ENCODE measurements around the gene HSF5.
"Not testable (repeated sequence)": the region's sequence is repeated elsewhere in the genome, so short reads cannot be mapped to it uniquely, and the experiment has no call there.

Gene HSF5

DNA sequence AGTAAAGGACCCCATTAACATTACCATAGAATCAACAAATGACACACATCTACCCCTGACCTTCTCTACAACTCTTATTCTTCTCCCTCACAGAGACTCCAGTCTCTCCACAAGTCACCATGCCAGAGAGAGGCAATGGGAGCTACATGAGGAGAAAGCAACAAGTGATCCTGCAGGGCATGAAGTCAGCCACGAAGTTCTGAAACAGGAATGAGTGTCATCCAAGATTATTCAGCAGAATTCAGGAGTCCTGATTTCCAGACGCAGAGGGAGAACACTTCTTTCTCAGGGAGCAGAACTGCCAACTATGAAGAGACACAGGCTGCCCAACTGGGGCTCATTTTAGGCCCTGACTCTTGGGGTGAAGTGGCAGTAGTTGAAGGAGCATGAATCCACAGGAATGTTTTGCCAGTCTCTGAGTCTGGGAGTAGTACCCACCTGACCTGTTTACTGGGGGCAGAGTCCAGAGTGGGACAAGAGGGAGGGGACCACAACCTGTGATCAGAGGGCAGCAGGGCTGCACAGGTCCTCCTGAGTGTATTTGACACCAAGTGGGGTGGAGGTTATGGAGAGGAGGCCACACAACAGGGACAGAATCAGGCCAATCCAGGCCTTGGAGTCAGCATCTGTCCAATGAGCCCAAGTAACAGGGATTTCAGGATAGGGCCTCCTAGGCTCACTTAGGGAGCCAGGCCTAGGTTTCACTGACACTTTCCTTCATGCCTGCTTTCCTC lies 28.6 kb upstream of the HSF5 start:
- no peak for DNase-seq

DNA sequence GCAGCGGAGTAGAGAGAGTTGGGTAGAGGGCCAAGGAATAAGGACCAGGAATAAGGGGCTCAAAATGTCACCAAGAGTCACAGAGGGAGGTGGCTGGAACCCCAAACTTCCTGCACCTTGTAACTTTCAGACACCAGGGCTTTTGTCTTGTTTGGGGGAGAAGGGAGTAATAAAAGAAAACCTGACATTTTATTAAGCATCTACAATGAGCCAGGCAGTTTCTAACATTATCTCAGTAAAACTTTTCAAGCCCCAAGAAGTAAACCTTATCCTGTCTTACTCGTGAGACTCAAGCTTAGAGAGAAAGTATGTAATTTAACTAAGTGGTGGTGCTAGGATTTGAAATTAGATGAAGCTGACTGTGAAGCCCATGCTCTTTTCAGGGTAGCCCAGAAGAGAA lies 27.1 kb upstream of the HSF5 start:
- DNase-seq, result no peak

DNA sequence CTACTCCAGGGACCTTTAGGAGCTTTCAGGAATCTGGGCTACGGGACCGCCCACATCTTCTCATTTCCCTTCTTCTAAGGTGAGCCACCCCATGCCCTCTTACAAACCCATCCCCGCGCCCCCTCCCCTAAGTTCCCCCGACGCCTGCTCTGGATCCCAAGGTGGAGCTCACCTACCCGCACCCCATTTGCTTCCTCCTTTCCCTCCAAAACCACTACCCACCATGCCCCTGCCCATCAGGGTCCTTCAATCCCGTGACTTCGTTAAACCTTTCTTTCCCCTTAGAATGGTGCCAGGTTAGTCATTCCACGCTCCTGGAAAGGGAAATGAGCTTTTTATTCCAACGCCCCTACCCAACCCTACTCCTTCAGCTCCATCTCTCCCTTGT lies 26.6 kb upstream of the HSF5 start:
- DNase-seq, result no peak

DNA sequence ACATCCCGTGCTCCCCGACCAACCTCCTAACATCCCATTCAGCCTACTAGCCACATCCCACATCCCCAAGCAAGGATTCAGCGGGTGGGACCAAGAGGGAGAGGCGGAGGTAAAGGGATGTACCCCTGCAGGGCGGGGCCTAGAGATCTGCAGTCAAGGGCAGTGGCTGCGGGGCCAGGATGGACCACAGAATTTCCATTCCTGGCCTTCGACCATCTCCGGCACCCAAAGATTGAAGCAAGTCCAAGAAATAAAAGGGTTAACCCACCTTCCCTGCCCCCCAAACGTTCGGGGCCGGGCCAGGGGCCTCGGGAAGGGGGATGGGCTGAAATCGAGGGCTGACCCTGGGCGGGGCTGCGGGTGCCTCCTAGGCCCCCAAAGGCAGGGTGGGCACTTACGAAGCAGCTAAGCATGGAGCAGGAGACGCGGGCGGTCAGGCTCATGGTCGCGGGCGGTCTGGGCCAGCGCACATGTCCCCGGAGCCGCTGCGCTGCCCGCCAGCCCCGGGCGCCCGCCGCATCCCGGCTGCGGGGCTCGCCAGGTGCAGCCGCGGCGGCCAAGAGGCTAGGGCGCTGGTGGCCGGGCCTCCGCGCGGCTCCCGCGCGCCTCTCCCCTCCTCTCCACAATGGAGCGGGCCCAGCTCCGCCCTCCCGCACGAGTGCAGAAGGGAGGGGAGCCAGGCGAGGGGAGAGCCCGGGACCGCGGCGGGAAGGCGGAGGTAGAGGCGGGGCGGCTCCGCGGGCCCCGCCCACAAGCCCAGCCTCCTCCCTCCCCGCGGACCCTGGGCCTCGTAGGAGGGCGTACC lies 26.0 kb upstream of the HSF5 start, which contains the start of gene MTMR4:
Gene MTMR4 (minus strand): TSS at position 674 of the 805 bp plus-strand sequence. CDS start 231 bp downstream, at position 443.
- peak; percentile 77 for DNase-seq

DNA sequence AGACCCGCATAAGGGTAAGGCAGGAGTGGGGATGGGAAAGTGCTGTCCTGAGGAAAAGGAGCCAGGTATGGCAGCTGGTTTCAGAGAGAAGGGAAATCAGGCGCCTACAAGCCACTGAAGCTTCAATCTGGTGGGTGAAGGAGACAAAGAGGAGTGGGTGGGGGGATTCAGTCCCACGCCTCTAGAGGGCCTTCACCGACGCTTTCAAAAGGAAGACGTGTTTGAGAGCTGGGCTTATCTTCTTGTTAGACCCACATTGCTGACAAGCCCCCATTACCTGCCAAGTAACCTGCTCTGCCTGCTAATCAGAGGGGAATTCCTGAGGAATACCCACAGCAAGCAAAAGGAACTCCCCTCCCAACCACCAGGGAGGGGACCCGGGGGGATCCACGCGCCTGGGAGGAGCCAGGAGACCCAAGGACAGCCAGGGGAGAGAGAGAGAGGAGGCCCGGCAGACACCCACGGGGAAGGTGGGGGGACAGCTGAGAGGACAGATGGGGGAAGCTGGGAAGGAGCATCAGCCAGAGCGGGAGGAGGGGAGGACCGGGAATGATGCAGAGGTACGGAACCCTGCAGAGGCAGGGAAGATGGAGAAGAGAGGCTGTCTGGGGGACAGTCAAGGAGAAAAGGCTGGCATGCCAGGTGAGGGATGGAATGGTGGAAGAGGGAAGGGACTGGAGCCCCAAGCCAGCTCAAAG lies 25.2 kb upstream of the HSF5 start:
- DNase-seq, result no peak

DNA sequence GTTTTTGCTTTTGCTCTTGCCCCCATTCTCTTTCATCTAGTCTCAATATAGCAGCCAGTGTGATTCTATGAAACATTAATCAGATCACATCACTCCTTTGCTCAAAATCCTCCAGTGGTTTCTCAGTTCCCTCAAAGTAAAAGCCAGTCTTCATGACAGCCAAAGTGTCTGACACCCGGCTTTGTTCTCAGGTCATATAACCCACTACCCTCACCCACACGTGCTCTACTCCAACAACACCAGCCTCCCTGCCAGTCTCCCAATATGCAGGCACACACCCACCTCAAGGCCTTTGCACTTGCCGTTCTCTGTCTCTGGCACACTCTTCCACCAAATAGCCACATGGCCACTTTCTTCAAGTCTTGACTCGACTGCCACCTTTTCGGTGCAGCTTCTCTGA lies 21.9 kb upstream of the HSF5 start:
- DNase-seq, result no peak

DNA sequence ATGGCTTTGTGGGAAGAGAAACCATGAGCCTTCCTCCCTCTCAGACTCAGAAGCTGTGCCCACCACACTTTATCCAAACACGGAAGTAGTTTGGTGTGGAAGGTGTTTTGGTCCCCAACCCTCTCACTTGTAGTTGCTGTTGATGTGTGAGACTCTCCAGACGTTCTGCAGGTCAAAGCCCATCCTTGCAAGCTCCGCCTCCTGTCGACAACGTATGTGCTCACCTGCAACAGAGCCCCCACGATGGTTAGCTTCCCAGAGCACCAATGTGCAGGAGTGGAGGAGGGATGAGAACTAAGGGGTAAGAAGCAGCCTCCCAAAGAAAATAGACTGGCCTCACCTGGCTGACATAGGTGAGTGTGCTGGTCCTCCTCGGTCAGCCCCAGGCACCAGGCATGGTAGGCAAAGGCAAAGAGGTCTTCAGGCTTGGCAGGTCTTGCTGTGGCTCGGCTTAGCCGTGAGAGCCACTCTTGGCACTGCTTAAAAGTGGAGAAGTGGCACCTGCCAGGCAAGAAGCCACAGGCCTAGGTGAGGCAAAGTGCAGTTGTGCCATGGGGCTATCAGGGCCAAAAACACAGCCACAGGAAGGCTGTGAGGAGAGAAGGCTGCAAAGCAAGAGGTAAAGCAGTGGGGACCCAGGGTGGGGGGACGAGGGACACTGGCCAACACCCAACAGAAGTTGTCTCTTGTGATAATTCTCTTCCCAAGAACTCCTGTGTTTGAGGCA lies 20.3 kb upstream of the HSF5 start:
- no peak for DNase-seq

DNA sequence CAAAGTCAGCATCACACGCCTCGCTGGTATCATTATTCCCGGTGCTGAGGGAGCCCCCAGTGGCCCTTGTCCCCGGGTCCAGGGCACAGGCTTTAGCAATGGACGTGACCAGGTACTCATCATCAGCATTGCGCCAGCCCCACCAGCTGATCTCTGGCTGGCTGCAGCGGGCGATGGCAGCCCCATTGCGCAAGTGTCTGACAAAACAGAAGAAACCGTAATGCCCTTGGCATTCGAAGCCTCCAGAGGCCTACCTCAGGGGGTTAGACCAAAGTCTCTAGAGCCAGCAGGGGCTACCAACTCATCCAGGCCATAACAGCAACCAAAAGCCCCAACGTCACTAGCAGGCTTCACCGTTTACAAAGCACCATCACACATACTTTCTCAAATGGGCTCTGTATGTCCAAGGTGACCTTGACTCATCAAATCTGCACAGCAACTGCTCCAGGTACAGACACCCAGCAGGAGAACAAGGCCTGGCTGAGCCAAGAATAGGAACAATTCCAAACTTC lies 19.0 kb upstream of the HSF5 start:
- DNase-seq, result no peak

DNA sequence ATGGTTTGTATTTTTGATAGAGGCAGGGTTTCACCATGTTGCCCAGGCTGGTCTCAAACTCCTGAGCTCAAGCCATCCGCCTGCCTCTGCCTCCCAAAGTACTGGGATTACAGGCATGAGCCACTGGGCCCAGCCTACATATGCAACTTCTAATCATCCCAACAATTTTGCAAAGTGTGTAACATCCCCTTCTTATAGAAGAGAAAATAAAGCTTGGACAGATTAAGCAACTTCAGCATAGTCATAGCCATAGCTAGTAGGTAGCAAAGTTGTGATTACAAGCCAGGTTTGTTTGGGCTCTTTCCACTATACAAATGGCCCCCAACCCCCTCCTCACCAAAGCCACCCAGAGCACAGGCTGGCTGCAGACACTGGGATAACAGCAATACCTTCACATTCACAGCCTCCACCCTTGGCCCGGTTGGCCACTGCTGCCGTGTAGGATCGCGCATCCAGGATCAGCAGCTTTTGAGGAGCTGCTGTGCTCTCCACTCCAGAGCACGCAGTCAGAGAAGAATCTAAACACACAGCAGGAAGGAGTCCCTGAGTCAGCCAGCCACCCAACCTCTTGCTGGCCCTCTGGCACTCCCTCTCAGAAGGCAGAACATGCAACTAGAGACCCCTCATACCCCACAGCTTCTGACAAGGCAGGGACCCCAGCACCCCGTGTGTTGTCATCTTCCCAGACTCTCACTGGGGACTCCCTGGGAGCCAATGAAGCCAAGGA lies 18.3 kb upstream of the HSF5 start:
- no peak for DNase-seq

DNA sequence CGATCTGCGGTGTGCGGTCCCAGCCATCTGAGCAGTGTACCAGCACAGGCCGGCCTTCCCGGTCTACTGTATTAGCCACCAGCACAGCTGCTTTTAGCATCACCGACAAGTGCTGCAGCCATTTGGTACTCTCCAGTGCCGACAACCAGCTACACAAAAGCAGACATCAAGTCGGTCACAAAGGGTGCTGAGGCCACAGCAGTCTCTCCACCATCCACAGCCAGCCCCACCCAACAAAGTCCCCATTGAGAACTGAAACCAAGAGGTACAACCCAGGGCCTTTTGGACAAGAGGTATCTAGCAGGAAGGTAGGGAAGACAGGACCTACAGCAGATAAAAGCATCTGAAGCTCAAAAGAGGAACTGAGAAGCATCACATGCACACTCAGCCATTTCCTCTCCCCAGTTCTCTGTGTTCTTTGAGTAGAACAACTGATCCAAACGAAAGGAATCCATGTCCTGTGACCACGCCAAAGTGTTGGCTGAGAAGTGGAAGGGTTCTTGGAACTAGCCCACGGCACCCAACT lies 16.7 kb upstream of the HSF5 start:
- DNase-seq, result no peak

DNA sequence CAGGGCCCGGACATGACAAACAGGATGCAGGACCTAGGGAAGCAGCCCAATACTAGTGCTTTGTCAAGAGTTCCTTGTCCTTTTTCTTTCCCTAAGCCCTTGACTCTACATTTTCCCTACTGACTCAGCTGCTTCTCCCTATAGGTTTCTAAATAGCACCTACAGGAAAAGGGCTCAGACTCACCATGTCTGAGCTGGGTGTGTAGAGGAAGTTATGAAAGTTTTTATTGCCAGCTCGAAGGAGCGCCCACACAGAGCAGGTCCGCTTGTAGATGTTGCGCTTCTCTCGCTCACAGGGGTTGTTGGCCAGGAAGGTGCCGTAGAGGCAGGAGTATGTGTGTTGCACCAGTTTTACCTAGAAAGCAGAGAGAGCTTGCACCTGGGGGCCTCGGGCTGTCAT lies 15.7 kb upstream of the HSF5 start:
- DNase-seq, result no peak

DNA sequence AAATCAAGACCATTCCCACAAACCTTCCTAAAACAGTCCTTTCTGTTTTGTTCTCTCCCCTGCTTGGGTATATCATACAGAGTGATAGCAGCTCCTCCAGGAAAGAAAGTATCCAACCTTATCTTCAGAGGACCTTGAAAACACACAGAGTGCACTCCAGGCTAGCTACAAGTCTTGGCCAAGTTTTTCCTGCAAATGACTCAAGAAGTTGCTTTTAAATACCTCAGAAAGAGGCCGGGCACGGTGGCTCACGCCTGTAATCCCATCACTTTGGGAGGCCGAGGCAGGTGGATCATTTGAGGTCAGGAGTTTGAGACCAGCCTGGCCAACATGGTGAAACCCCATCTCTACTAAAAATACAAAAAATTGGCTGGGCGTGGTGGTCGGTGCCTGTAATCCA lies 14.9 kb upstream of the HSF5 start:
- DNase-seq, result not testable (repeated sequence)

DNA sequence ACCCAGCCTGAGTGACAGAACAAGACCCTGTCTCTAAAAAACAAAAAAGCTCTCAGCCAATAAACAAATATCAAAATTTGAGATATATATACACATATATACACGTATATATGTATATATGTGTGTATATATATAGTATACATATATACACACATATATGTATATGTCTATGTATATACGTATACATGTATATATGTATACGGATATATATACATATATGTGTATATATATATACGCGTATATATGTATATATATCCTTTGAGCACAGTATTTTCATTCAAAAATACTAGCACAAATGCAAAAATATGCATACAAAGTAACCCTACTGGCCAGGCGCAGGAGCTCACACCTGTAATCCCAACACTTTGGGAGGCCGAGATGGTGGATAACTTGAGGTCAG lies 13.2 kb upstream of the HSF5 start:
- DNase-seq, result no peak

DNA sequence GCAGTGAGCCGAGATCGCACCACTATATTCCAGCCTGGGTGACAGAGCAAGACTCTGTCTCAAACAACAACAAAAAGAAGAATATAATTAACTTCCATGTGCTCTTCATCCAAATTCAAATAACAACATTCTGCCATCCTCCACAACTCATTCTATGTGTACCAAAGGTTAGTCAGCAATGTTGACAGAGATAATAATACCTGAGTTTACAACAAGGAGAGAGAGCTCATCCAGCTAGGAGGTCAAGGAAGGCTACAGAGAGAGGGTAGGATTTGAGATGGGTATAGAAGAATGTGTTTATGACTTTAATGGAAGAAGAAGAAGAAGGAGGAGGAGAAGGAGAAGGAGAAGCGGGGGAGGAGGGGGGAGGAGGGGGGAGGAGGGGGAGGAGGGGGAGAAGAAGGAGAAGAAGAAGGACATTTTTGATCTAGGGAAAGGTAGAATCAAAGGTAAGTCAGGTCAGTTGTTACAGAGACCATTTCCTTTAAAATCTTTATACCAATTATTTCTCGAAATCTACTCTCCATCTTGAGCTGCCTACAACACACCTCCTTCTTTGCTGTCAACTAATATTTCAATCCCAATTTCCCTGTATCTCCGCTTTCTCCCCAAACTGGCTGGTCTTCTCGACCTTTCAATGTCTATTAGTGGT lies 10.1 kb upstream of the HSF5 start:
- no peak for DNase-seq

DNA sequence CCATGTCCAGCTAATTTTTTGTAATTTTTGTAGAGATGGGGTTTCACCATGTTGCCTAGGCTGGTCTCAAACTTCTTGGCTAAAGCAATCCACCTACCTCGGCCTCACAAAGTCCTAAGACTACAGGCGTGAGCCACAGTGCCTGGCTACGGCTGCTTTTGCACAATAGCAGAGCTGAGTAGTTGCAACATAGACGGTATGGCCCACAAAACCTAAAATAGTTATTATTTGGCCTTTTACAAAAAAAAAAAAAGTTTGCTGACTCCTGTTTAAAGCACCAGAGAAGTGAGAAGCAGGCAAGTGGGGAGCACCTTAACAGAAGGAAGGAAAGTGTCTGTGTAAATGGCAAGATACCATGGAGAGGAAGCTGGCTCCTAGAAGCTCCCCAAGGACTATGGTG lies 5.3 kb upstream of the HSF5 start:
- DNase-seq, result no peak

DNA sequence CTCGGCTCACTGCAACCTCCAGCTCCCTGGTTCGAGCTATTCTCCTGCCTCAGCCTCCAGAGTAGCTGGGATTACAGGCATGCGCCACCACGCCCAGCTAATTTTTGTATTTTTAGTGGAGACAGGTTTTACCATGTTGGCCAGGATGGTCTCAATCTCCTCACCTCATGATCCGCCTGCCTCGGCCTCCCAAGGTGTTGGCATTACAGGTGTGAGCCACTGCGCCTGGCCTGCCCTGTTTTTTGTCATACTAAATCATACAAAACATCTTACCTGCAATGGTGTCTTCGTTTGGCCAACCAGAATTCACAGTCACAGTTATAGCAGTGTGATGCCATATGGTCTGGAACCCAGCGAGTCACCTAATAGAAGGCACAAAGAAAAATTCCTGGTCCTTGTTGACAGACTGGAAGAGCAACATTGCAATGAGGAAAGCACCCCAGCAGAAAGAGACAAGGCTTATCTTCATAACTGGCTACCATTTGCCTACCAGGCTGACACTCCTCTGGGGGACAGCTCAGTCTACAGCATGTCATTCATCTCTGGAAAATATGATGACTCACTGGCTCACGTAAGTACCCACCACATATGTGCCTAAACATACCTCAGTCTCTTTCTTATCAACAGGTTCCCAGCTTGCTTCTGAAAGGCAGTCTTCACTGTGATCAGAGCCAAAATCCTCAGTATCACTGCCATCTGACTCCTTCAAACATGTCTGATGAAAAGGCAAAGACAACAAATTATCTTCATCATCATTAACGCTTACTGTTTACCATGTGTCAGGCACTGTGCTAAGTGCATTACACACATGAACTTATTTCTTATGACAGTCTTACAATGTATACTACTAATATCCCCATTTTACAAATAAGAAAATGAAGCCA lies 4.3 kb upstream of the HSF5 start:
- no peak for DNase-seq

DNA sequence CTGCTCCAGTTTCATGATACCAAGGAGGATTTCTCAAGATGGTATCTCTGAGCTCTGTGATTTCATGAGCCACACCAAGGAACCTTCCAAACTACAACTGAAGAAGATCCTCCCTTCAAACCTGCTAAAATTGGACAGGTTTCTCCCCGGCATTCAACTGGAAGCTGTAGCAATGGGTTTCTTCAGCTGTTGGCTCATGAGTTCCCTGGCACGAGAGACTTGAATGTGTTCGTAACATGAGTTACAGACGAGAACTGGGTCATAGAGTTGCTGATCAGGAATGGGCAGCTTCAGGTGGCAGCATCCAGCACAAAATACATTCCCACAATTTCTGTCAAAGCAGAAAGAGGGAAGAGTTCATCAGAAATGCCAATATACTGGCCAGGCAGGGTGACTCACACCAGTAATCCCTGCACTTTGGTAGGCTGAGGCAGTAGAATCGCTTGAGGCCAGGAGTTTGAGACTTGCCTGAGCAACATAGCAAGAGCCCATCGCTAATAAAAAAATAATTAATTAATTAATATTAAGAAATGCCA lies 3.4 kb upstream of the HSF5 start:
- no peak for DNase-seq

DNA sequence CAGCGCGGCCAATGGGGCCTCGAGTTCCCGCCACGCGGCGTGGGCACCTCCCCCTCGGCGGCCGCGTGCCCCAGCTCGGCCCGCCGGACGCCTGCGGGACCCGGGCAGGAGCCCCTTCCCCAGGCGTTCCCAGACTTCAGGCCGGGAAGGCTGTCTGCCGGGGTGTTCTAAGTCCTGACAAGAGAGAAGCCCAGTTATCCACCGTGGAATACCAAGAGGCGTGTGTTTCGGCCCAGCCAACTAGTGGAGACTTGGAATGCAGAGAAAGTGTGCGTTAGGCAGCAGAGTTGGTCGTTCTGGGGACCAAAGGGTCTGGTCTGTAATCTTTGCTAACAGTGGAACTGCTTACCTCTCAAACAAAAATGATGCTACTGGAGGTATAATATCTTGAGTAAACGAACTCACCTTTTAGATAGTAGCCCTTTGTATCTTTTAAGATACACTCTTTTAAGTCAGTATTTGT lies 251 bp upstream of the HSF5 start:
- DNase-seq, result no peak

DNA sequence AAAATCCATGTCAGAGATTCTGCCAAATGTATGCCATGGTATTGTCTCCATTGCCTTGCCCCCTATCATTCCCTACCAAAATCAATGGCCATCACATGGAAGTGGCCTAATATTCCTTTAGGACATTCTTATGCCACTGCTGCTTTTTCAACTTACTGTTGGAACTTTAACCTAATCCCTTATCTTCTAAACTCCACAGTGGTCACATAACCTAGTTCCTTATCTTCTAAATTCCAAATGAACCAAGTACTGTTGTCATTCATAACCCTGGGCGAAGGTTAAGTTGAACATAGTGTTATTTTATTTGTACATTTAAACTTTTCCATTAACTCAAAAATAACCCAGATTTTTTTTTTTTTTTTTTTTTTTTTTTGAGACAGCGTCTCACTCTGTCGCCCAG lies 3.6 kb downstream of the HSF5 start:
- DNase-seq, result no peak
